Measurements from ENCODE around the gene CHRNB2.

DNA sequence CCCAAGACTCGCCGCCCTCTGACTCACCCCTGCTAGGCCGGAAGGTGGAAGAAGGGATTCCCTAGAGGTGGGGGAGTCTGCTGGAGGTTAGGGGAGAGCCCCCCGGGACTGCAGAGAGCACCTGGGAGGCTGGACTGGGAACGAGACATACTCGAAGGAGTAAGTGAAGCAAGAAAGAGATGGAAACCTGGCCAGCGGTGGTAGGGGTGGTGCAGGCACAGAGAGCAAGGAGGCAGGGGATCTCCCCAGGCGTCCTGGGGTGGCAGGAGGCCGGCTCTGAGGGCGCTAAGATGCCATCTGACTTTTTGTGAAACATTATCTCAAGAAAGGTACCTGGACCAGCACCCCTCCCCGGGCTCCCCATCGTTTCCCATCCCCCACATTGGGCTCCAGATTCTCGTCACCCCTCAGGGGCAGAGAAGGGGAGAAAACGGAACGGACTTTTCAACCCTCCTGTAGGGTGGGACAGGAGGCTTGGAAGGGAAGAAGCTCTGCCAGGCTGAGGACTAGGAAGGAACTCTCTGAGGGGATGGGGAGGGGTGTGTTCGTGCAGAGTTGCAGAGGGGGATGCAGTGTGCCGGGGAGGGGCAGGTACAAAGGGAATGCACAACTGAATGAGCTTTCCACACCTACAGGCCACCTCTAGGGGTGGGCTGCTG is 708 bp downstream of the CHRNB2 start:
- no peak for TF ChIP-seq L3MBTL2 (conservative IDR thresholded peaks at IDR 0.05)
- TF ChIP-seq SP1 (IDR thresholded peaks at IDR 0.05) = no peak
